H9 (cell line): ENCODE measurements around the gene PSMA6. TPM values are rescaled to one million over a fixed set of nuclear protein-coding genes. Genes with fewer than 3 reads are reported as not detected.

Source experiments
- DNase-seq: peaks from one replicate; pipeline ENCODE4 v3.0.0-alpha.2; 2017
- H2AFZ ChIP-seq: one replicate; pipeline ENCODE4 v1.6.1; 2013; ENCODE audit warnings: mild to moderate bottlenecking, low read length, control low read depth, moderate library complexity
- H2AK5ac ChIP-seq: 2 replicates; pipeline ENCODE4 v1.6.1; 2013; ENCODE audit warnings: low read length, control low read depth, mixed read lengths; ENCODE audit not compliant: insufficient read length
- H2BK120ac ChIP-seq: one replicate; pipeline ENCODE4 v1.6.1; 2013; ENCODE audit warnings: low read depth, mild to moderate bottlenecking, low read length, control low read depth, inconsistent platforms; ENCODE audit not compliant: poor library complexity, severe bottlenecking
- H2BK12ac ChIP-seq: 2 replicates; pipeline ENCODE4 v1.6.1; 2013; ENCODE audit warnings: low read length, control low read depth, mixed read lengths, low read depth; ENCODE audit not compliant: insufficient read length
- H2BK15ac ChIP-seq: 2 replicates; pipeline ENCODE4 v1.6.1; 2013; ENCODE audit warnings: low read depth, low read length, control low read depth
- H2BK20ac ChIP-seq: one replicate; pipeline ENCODE4 v1.6.1; 2013; ENCODE audit warnings: low read depth, mild to moderate bottlenecking, low read length, control low read depth, inconsistent platforms; ENCODE audit not compliant: poor library complexity, severe bottlenecking
- H2BK5ac ChIP-seq: 2 replicates; pipeline ENCODE4 v1.6.1; 2013; ENCODE audit warnings: low read length, control low read depth, mixed read lengths; ENCODE audit not compliant: insufficient read length
- H3K14ac ChIP-seq: 2 replicates; pipeline ENCODE4 v1.6.1; 2013; ENCODE audit warnings: low read length, control low read depth; ENCODE audit not compliant: insufficient read depth
- H3K18ac ChIP-seq: 2 replicates; pipeline ENCODE4 v1.6.1; 2013; ENCODE audit warnings: low read depth, mild to moderate bottlenecking, mixed read lengths, low read length, control low read depth; ENCODE audit not compliant: insufficient read length
- H3K23ac ChIP-seq: 2 replicates; pipeline ENCODE4 v1.6.1; 2013; ENCODE audit warnings: low read length, control low read depth, mixed read lengths, low read depth; ENCODE audit not compliant: insufficient read length
- H3K23me2 ChIP-seq: 2 replicates; pipeline ENCODE4 v1.6.1; 2013; ENCODE audit warnings: low read depth, mild to moderate bottlenecking, mixed read lengths, low read length, control low read depth; ENCODE audit not compliant: insufficient read length, poor library complexity, severe bottlenecking
- H3K27ac ChIP-seq: 2 replicates; pipeline ENCODE4 v1.5.1; 2013; ENCODE audit warnings: low read length, control low read depth, mixed read lengths, low read depth; ENCODE audit not compliant: insufficient read length
- H3K27me3 ChIP-seq: 2 replicates; pipeline ENCODE4 v1.6.1; 2013; ENCODE audit warnings: low read length, control low read depth, inconsistent platforms; ENCODE audit not compliant: insufficient read depth
- H3K4ac ChIP-seq: 2 replicates; pipeline ENCODE4 v1.6.1; 2013; ENCODE audit warnings: low read depth, mild to moderate bottlenecking, control low read depth, inconsistent platforms, low read length, moderate library complexity
- H3K4me1 ChIP-seq: 2 replicates; pipeline ENCODE4 v1.6.1; 2013; ENCODE audit warnings: low read length, control low read depth, inconsistent platforms; ENCODE audit not compliant: insufficient read depth
- H3K4me2 ChIP-seq: 2 replicates; pipeline ENCODE4 v1.6.1; 2013; ENCODE audit warnings: low read length, control low read depth, mixed read lengths; ENCODE audit not compliant: insufficient read length, insufficient read depth
- H3K56ac ChIP-seq: 2 replicates; pipeline ENCODE4 v1.6.1; 2013; ENCODE audit warnings: low read depth, mild to moderate bottlenecking, mixed read lengths, low read length, control low read depth; ENCODE audit not compliant: insufficient read length
- H3K79me1 ChIP-seq: 2 replicates; pipeline ENCODE4 v1.6.1; 2013; ENCODE audit warnings: low read depth, mild to moderate bottlenecking, moderate library complexity, low read length, control low read depth, inconsistent platforms; ENCODE audit not compliant: insufficient read depth, poor library complexity, severe bottlenecking
- H3K79me2 ChIP-seq: 2 replicates; pipeline ENCODE4 v1.6.1; 2013; ENCODE audit warnings: low read length, control low read depth, inconsistent platforms; ENCODE audit not compliant: insufficient read depth
- H3K9ac ChIP-seq: 2 replicates; pipeline ENCODE4 v1.6.1; 2013; ENCODE audit warnings: low read length, control low read depth, mixed read lengths; ENCODE audit not compliant: insufficient read length; ENCODE audit errors: extremely low read depth
- H3K9me3 ChIP-seq: one replicate; pipeline ENCODE4 v1.6.1; 2013; ENCODE audit warnings: low read depth, low read length, inconsistent platforms; ENCODE audit not compliant: control insufficient read depth
- H3T11ph ChIP-seq: one replicate; pipeline ENCODE4 v1.6.1; 2013; ENCODE audit warnings: mild to moderate bottlenecking, low read length, control low read depth, inconsistent platforms
- H4K20me1 ChIP-seq: one replicate; pipeline ENCODE4 v1.6.1; 2013; ENCODE audit not compliant: control insufficient read depth, insufficient read length, insufficient read depth
- H4K5ac ChIP-seq: 2 replicates; pipeline ENCODE4 v1.6.1; 2013; ENCODE audit warnings: low read depth, mild to moderate bottlenecking, mixed read lengths, low read length, control low read depth; ENCODE audit not compliant: insufficient read length
- H4K8ac ChIP-seq: replicated peaks from 2 replicates; pipeline ENCODE4 v1.6.1; 2013; ENCODE audit warnings: low read length, control low read depth, mixed read lengths, low read depth; ENCODE audit not compliant: insufficient read length
- H4K91ac ChIP-seq: 2 replicates; pipeline ENCODE4 v1.6.1; 2013; ENCODE audit warnings: low read depth, mild to moderate bottlenecking, moderate library complexity, mixed read lengths, low read length, control low read depth; ENCODE audit not compliant: insufficient read length
- H3K27ac Mint-ChIP-seq, 3 experiments: 2 replicates in 2 of 3; 3 replicates in 1 of 3; pipeline ENCODE4 v1.8.0; 2020 to 2021; ENCODE audit warnings: mixed read lengths in 3 of 3, mild to moderate bottlenecking in 1 of 3, moderate library complexity in 1 of 3
- H3K27me3 Mint-ChIP-seq: 2 replicates; pipeline ENCODE4 v1.8.0; 2021; ENCODE audit warnings: low read depth, mild to moderate bottlenecking, moderate library complexity, mixed read lengths
- H3K36me3 Mint-ChIP-seq, 3 experiments: 2 replicates in 2 of 3; 3 replicates in 1 of 3; pipeline ENCODE4 v1.8.0; 2020 to 2021; ENCODE audit warnings: low read depth in 3 of 3, mixed read lengths in 3 of 3; ENCODE audit not compliant: insufficient read depth in 1 of 3
- H3K4me1 Mint-ChIP-seq, 2 experiments: 2 replicates each; pipeline ENCODE4 v1.8.0; 2020; ENCODE audit warnings: mixed read lengths in 2 of 2
- H3K4me3 Mint-ChIP-seq, 2 experiments: 2 replicates in 1 of 2; 3 replicates in 1 of 2; pipeline ENCODE4 v1.8.0; 2020 to 2021; ENCODE audit warnings: mild to moderate bottlenecking in 2 of 2, mixed read lengths in 2 of 2, moderate library complexity in 1 of 2
- H3K9me3 Mint-ChIP-seq, 2 experiments: 2 replicates in 1 of 2; 3 replicates in 1 of 2; pipeline ENCODE4 v1.8.0; 2020; ENCODE audit warnings: mild to moderate bottlenecking in 2 of 2, mixed read lengths in 2 of 2, moderate library complexity in 1 of 2
- WGBS: extraction: QIAGEN DNeasy Blood & Tissue Kit; methylation state at CpG from one replicate; pipeline ENCODE4 v1.1.7; 2013; ENCODE audit warnings: missing lambda C conversion rate, low lambda C conversion rate, mixed read lengths; ENCODE audit not compliant: insufficient read length; ENCODE audit errors: extremely low coverage; 5-methylcytosine and 5-hydroxymethylcytosine counted together
- total RNA-seq: library from RNA; stranded (reverse); gene quantifications from 2 replicates; pipeline ENCODE4 v1.2.1, GENCODE V29; 2021
- TF ChIP-seq, protein P1 (sequence below): fragments of 200-600 bp; sonication (generic); conservative IDR thresholded peaks from 3 replicates; pipeline ENCODE4 v1.8.0; 2021; ENCODE audit warnings: antibody characterized with exemption, mild to moderate bottlenecking

Gene PSMA6
- total RNA-seq, 1 experiment from 2014 or later, result 255 TPM

DNA sequence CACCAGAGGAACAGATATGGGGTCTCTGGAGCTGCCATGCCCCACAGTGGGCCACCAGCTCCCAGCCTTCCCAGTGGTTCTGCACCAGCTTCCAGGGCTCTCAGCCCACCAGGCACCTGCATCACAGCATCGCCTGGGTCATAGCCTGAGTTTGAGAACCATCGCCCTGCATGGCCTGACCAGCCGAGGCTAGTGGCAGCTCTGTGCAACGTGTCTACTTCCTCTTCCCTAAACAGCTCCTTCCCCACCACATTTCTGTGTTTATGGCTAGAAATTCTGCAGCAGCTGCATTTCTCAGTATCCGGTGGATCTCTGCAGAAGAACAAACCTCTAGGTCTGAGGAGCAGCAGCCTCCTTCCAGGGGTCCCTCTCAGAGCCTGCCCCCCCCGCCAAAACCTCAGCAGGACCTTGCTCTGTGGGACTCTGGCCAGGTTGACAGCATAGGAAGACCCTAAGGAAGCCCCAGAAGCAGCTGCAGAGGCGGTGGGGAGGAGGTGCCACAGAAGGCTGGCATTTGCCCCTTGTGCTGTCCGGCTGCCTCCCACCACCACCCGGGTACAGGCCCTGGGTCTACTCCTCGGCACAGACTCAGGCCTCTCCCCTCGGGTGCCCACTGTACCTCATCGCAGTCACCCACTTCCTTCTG is 47.7 kb downstream of the PSMA6 start:
- H3K27me3 Mint-ChIP-seq, result peaks cover 3% of the 10 kb centered on the region; the same call in 1 of the 2 replicates
- WGBS, result no CpG with 5 or more reads among the region's 12 CpGs
- no peak overlapping the region for H4K8ac ChIP-seq

More for the DNA sequence above, 47.7 kb downstream of the PSMA6 start:
- Histone ChIP-seq H4K91ac (no peak overlapping the region), H3K18ac (no peak overlapping the region), H3K27me3 (no peaks in the 10 kb centered on the region), H3T11ph (no peak overlapping the region), H3K4me2 (no peak overlapping the region), H2BK5ac (no peak overlapping the region), H3K79me1 (no peaks in the 10 kb centered on the region), H3K9ac (no peak overlapping the region), H3K9me3 (no peaks in the 10 kb centered on the region), H2BK15ac (no peak overlapping the region), H3K4ac (no peak overlapping the region), H3K23me2 (no peaks in the 10 kb centered on the region), H2AK5ac (no peak overlapping the region), H3K23ac (no peak overlapping the region), H2BK12ac (no peak overlapping the region), H4K20me1 (no peaks in the 10 kb centered on the region), H2AFZ (no peak overlapping the region), H2BK20ac (no peak overlapping the region), H3K4me1 (no peaks in the 10 kb centered on the region; the same call in 1 of the 2 replicates), H3K27ac (no peak overlapping the region), H4K5ac (no peak overlapping the region), H2BK120ac (no peak overlapping the region), H3K79me2 (no peaks in the 10 kb centered on the region), H3K14ac (no peak overlapping the region), H3K56ac (no peak overlapping the region)
- peaks cover 23 to 33% of the 10 kb centered on the region in 2 experiments for H3K4me1 Mint-ChIP-seq
- no peak for DNase-seq
- H3K27ac Mint-ChIP-seq, result no peak overlapping the region
- H3K9me3 Mint-ChIP-seq, result no peaks in the 10 kb centered on the region
- no peaks in the 10 kb centered on the region; a peak in 1 of 7 replicates for H3K36me3 Mint-ChIP-seq
- H3K4me3 Mint-ChIP-seq, result no peak overlapping the region
- TF ChIP-seq, protein P1, sequence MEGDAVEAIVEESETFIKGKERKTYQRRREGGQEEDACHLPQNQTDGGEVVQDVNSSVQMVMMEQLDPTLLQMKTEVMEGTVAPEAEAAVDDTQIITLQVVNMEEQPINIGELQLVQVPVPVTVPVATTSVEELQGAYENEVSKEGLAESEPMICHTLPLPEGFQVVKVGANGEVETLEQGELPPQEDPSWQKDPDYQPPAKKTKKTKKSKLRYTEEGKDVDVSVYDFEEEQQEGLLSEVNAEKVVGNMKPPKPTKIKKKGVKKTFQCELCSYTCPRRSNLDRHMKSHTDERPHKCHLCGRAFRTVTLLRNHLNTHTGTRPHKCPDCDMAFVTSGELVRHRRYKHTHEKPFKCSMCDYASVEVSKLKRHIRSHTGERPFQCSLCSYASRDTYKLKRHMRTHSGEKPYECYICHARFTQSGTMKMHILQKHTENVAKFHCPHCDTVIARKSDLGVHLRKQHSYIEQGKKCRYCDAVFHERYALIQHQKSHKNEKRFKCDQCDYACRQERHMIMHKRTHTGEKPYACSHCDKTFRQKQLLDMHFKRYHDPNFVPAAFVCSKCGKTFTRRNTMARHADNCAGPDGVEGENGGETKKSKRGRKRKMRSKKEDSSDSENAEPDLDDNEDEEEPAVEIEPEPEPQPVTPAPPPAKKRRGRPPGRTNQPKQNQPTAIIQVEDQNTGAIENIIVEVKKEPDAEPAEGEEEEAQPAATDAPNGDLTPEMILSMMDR, result no peak
